ENCODE measurements around the gene TFB1M. TPM values are rescaled to one million over a fixed set of nuclear protein-coding genes. Genes with fewer than 3 reads are reported as not detected.
A peak's percentile ranks its signal among the peaks of the same experiment; 100 is the strongest.

The TFB1M gene
- total RNA-seq, 1 donor, result 20.0 TPM

DNA sequence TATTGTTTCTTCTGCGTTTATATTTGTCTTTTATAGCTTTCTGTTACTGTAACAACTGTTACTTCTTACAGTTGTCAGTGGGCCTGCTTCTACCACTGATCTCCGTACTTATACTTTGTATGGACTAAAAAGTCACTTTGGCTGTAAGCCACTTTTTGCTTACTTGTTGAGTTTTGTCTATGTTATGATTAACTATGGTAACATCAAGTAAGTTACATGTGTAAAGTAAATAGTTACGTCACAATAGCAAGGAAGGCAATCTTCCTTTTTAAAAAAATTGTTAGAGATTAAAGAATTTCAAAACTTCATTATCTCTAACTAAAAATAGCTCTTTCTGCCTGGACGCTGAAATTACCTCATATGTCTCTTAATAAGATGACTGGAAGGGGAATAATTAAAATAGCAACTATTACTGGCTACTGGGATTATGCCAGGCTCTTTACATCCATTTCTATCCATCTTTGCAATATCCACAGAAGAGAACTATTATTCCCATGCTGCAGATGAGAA, 10.9 kb downstream of the TFB1M start:
- TF ChIP-seq, protein P1, sequence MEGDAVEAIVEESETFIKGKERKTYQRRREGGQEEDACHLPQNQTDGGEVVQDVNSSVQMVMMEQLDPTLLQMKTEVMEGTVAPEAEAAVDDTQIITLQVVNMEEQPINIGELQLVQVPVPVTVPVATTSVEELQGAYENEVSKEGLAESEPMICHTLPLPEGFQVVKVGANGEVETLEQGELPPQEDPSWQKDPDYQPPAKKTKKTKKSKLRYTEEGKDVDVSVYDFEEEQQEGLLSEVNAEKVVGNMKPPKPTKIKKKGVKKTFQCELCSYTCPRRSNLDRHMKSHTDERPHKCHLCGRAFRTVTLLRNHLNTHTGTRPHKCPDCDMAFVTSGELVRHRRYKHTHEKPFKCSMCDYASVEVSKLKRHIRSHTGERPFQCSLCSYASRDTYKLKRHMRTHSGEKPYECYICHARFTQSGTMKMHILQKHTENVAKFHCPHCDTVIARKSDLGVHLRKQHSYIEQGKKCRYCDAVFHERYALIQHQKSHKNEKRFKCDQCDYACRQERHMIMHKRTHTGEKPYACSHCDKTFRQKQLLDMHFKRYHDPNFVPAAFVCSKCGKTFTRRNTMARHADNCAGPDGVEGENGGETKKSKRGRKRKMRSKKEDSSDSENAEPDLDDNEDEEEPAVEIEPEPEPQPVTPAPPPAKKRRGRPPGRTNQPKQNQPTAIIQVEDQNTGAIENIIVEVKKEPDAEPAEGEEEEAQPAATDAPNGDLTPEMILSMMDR (IDR thresholded peaks at IDR 0.05; ENCODE audit: insufficient read depth, low read length), result no peak
- DNase-seq (ENCODE audit: low read depth), result peak; percentile 13
- H3K4me3 ChIP-seq (ENCODE audit: low read depth, low read length), result no peak overlapping the region

DNA sequence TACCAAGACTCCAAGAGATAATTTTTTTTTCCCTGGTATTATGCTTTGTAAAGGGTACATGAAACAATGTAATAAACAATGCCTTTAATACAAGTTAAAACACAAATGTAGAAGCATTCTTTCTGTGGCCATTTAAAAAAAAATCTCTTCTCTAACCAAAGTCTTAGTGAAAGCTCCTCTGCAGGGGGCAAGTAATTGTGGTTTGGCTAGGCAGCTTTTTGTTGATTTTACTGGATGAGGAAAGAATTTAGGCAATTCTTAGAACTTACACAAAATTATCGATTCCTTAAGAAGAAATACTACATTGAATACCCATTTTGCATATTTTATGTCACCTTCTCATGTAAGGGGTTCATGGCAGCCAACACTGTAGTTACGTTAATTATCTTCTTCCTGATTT, 12.4 kb downstream of the TFB1M start:
- peak; percentile 33 for DNase-seq (ENCODE audit: low read depth)
- H3K4me3 ChIP-seq (ENCODE audit: low read depth, low read length), result no peak overlapping the region
- TF ChIP-seq, protein P1 (IDR thresholded peaks at IDR 0.05; ENCODE audit: insufficient read depth, low read length), result no peak

DNA sequence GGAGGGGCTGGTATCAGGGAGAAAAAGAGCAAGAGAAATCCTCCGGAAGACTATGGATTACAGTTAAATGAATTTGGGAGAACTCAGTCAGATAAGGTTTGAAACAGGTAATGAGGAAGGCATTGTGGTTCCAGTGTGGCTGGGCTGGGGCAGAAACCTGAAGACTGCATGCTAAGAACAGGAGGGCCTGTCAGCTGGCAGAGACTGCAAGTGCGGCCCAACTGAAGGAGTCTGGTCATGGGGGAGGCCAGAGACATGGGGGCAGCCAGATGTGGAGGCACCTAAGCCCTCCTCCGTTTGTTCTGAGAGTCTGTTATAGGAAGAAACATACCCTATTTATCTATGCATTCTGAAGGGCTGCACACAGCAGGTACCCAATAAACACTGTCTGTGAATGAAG, 16.6 kb downstream of the TFB1M start:
- DNase-seq (ENCODE audit: low read depth), result no peak
- TF ChIP-seq, protein P1 (IDR thresholded peaks at IDR 0.05; ENCODE audit: insufficient read depth, low read length), result no peak
- H3K4me3 ChIP-seq (ENCODE audit: low read depth, low read length), result no peak overlapping the region

DNA sequence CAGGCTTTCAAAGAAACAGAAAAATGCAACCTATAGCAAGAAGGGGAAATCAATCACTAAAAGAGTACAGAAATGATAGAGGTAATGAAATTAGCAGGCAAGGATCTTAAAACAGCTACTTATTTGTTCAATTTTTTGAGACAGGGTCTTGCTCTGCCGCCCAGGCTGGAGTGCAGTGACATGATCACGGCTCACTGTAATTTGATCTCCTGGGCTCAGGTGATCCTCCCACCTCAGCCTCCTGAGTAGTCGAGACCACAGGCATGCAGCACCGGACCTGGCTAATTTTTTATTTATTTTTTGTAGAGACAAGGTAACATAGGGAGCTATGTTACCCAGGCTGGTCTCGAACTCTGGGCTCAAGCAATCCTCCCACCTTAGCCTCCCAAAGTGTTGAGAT, 21.6 kb downstream of the TFB1M start:
- DNase-seq (ENCODE audit: low read depth), result no peak
- no peak overlapping the region for H3K4me3 ChIP-seq (ENCODE audit: low read depth, low read length)
- TF ChIP-seq, protein P1 (IDR thresholded peaks at IDR 0.05; ENCODE audit: insufficient read depth, low read length), result no peak

DNA sequence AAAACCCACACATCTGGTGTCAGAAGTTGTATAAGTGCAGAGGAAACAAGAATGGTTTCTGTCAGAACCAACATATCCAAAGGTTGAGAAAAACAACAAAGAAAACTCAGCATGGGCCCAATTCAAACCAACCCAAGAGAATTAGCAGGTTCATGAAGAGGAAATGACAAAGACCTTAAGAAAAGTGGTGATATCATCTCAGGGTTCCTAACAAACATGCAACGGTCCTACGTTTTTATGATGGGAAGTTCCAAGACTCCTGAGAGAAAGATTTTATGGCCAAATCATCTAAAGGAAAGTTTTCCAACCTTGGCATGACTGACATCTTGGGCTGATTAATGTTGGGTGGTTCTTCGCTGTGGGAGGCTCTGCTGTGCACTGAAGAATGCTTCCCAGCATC, 23.0 kb downstream of the TFB1M start:
- no peak for DNase-seq (ENCODE audit: low read depth)
- no peak overlapping the region for H3K4me3 ChIP-seq (ENCODE audit: low read depth, low read length)
- TF ChIP-seq, protein P1 (IDR thresholded peaks at IDR 0.05; ENCODE audit: insufficient read depth, low read length), result no peak

DNA sequence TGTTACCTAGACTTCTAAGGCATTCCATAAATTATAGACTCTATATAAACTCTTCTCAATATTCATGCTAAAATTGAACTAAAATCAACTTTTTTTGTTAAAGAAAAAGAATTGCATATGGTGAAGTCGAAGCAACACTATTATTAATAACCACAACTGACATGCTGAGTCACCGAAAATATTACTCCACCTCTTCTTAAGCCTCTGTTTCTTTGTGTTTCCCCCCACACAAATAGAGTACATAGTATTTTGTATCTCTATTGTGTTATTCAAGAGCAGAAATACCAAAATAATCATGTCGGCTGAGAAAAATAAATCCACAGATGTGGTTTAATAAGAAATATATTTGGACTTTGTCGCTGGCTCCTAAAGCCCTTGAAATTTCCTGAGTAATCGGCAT, 23.8 kb downstream of the TFB1M start:
- TF ChIP-seq, protein P1 (IDR thresholded peaks at IDR 0.05; ENCODE audit: insufficient read depth, low read length), result no peak
- DNase-seq (ENCODE audit: low read depth), result no peak
- no peak overlapping the region for H3K4me3 ChIP-seq (ENCODE audit: low read depth, low read length)

DNA sequence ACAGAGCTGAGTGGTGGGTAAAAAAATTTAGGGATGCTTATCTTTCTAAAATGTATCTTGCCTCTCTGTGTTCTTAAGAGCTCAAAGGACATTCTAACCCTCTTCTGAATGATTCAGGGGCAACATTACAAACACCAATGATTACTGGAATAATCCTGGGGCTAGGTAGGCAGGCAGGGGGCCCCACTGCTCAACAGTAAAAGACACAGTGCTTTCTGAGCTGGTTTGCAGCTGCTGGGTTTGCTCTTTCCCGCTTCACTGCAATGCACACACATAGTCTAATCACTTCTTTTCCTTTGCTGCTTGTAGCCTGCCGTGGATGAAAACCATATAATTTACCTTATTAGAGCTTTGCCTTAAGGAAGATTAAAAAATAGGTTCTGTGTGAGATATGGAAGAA, 26.5 kb downstream of the TFB1M start:
- H3K4me3 ChIP-seq (ENCODE audit: low read depth, low read length), result no peak overlapping the region
- TF ChIP-seq, protein P1 (IDR thresholded peaks at IDR 0.05; ENCODE audit: insufficient read depth, low read length), result no peak
- no peak for DNase-seq (ENCODE audit: low read depth)
